ENCODE results near the gene SPG11. TPM values are rescaled to one million over a fixed set of nuclear protein-coding genes. Genes with fewer than 3 reads are reported as not detected.

The SPG11 gene
- total and polyA plus RNA-seq, 4 donors = 17.3 to 65.3 (median 31.3) TPM

GRCh38 chr15:44675911-44676310 lies 12.4 kb upstream of the SPG11 start:
- H3K4me1 ChIP-seq (ENCODE audit: control insufficient read depth in 4 of 4, insufficient read depth in 4 of 4, low read length in 3 of 4) = no peaks in the 10 kb centered on the region
- no peak overlapping the region for H3K27ac ChIP-seq (ENCODE audit: low read depth in 1 of 2, low read length in 2 of 2)

GRCh38 chr15:44673639-44674038 lies 10.2 kb upstream of the SPG11 start:
- no peaks in the 10 kb centered on the region for H3K9me3 ChIP-seq (ENCODE audit: control insufficient read depth in 4 of 4, low read length in 3 of 4)
- no peaks in the 10 kb centered on the region for H3K27me3 ChIP-seq (ENCODE audit: control insufficient read depth in 4 of 4, insufficient read depth in 4 of 4, low read length in 3 of 4)
- H3K27ac ChIP-seq (ENCODE audit: low read depth in 1 of 2, low read length in 2 of 2) = no peak overlapping the region
- no peak overlapping the region for H3K9ac ChIP-seq (ENCODE audit: low read depth in 1 of 2, low read length in 2 of 2)
- WGBS = 98% methylated on average over 2 of the region's 2 CpGs
- H3K4me3 ChIP-seq (ENCODE audit: low read depth in 1 of 3, low read length in 3 of 3) = no peak overlapping the region
- no peaks in the 10 kb centered on the region for H3K36me3 ChIP-seq (ENCODE audit: control insufficient read depth in 4 of 4, insufficient read depth in 3 of 4, low read depth in 1 of 4, low read length in 3 of 4)
- no peaks in the 10 kb centered on the region for H3K4me1 ChIP-seq (ENCODE audit: control insufficient read depth in 4 of 4, insufficient read depth in 4 of 4, low read length in 3 of 4)
- no peak for DNase-seq (ENCODE audit: low spot score)
- TF ChIP-seq EGR1 (IDR thresholded peaks at IDR 0.05; ENCODE audit: low read depth in 2 of 2) = no peak
- TF ChIP-seq SP1 (IDR thresholded peaks at IDR 0.05) = no peak
- no peak for TF ChIP-seq RXRA (IDR thresholded peaks at IDR 0.05)
- no peak for TF ChIP-seq RAD21 (IDR thresholded peaks at IDR 0.05)
- TF ChIP-seq REST (IDR thresholded peaks at IDR 0.05) = no peak
- TF ChIP-seq JUND (IDR thresholded peaks at IDR 0.05) = no peak
- no peak for TF ChIP-seq MAX (IDR thresholded peaks at IDR 0.05)
- no peak for TF ChIP-seq FOXA1 (IDR thresholded peaks at IDR 0.05)
- no peak for TF ChIP-seq ZBTB33 (IDR thresholded peaks at IDR 0.05)
- no peak for TF ChIP-seq YY1 (IDR thresholded peaks at IDR 0.05)
- TF ChIP-seq HNF4G (IDR thresholded peaks at IDR 0.05) = no peak
- TF ChIP-seq TAF1 (conservative IDR thresholded peaks at IDR 0.05) = no peak
- TF ChIP-seq FOXA2 (IDR thresholded peaks at IDR 0.05) = no peak
- no peak for TF ChIP-seq NR2F2 (IDR thresholded peaks at IDR 0.05)

More at GRCh38 chr15:44675911-44676310, 12.4 kb upstream of the SPG11 start:
- Histone ChIP-seq H3K9me3 (ENCODE audit: control insufficient read depth in 4 of 4, low read length in 3 of 4) (no peaks in the 10 kb centered on the region), H3K9ac (ENCODE audit: low read depth in 1 of 2, low read length in 2 of 2) (no peak overlapping the region), H3K4me3 (ENCODE audit: low read depth in 1 of 3, low read length in 3 of 3) (no peak overlapping the region), H3K27me3 (ENCODE audit: control insufficient read depth in 4 of 4, insufficient read depth in 4 of 4, low read length in 3 of 4) (no peaks in the 10 kb centered on the region), H3K36me3 (ENCODE audit: control insufficient read depth in 4 of 4, insufficient read depth in 3 of 4, low read depth in 1 of 4, low read length in 3 of 4) (no peaks in the 10 kb centered on the region)
- 86% methylated on average over 5 of the region's 5 CpGs for WGBS
- no peak for DNase-seq (ENCODE audit: low spot score)
- no peak for TF ChIP-seq HNF4A (conservative IDR thresholded peaks at IDR 0.05)
- no peak for TF ChIP-seq REST (IDR thresholded peaks at IDR 0.05)
- TF ChIP-seq ZBTB33 (IDR thresholded peaks at IDR 0.05) = no peak
- no peak for TF ChIP-seq HNF4G (IDR thresholded peaks at IDR 0.05)
- TF ChIP-seq NR2F2 (IDR thresholded peaks at IDR 0.05) = no peak
- no peak for TF ChIP-seq GABPA (IDR thresholded peaks at IDR 0.05 in 1 of 2, conservative IDR thresholded peaks at IDR 0.05 in 1 of 2)
